Activated CD4-positive, alpha-beta T cell treated with anti-CD3 and anti-CD28 coated beads for 24 hours (primary cell): ENCODE results near the gene DYNLT2.
A peak's percentile ranks its signal among the peaks of the same experiment; 100 is the strongest.

ENCODE experiments used
- DNase-seq, 2 donors: peaks; one replicate each; pipeline ENCODE4 v3.0.0-alpha.2; 2020; ENCODE audit warnings: low read depth in 2 of 2

The DYNLT2 gene

GRCh38 chr6:169751242-169752073 lies at the start of gene DYNLT2, which contains the start of gene ERMARD:
Gene DYNLT2, minus strand, starts transcription at chr6:169751572. Its CDS starts 114 bp downstream, at chr6:169751458.
Gene ERMARD, plus strand, starts transcription at chr6:169751622. Its CDS starts 36 bp downstream, at chr6:169751658.
- peak; percentile 87 to 88 for DNase-seq

GRCh38 chr6:169800668-169801395 lies 49.5 kb upstream of the DYNLT2 start:
- DNase-seq: no peak

GRCh38 chr6:169800116-169800667 lies 48.8 kb upstream of the DYNLT2 start:
- DNase-seq: no peak

DNA sequence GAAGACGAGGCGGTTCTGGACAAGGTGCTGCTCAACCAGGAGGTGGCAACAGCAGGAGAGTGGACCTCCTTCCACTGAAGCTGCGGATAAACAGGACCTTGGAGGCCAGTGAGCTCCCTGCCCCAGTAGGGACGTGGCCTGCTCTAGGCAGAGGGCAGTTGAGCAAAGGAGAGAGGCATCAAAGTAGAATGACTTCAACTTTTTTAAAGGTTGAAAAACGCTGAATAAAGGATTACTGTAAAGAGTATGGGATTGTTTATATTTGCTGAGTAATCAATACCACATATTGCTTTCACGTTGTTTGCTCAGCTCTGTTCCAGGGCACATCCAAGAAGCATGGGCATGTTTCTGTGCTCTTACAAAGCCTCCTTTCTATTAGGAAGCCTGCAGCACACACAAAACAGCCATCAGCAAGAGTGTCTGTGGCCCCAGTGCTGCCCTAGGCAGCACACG lies 48.1 kb upstream of the DYNLT2 start:
- no peak for DNase-seq

GRCh38 chr6:169798764-169799473 lies 47.5 kb upstream of the DYNLT2 start:
- no peak for DNase-seq

DNA sequence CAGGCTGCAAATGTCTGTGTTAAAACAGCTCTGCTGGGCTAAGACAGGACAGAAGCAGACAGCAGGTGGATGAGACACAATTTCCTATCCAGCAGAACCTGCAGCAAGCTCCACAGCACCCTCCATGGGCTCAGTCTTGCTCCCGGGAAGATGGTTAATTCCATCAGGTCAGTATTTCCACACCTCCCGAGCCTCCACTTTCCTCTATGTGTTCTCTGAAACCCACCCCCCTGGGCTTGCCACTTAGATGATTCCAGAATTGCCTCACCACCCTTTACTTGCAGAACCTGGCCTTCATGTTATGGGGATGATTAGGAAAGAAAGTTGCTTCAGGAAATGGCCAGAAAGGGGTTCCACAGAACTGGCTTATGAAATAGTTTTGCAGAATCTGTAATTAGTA lies 43.8 kb upstream of the DYNLT2 start:
- no peak for DNase-seq

DNA sequence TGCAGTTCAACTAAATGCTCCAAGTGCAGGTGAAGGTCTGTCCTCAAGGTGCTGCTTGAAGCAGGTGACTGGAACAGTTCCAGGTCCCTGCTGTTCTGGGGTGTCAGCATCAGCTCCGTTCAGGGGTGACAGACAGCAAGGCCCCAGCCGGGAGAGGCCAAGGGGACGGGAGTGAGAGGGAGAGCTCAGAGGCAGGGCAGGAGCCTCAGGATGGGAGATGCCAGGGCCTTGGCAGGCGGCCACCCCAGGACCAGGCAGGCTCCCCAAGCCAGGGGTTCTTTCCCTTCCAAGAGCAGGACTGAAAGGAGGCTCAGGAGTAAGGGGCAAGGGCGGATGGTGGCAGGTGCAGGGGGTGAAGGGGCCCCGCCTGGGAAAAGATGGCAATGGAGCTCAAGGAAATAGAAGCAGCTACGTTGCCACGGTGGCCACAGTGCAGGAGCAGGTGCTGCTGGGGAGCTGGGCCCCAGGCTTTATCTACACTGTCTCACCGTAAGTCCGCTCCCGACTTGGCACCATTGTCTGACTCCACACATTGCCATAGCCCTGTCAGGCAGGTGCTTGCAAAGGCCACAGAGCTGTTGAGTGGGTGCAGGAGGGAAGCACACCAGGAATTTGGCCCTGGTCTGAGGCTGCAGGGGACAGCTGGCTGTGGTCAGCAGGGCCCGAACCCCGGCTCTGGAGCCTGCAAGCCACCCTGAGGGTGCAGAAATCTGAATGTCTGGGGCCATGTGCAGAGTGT lies 43.1 kb upstream of the DYNLT2 start:
- DNase-seq: no peak

- DNase-seq: no peak
Observed at GRCh38 chr6:169793408-169793807, 42.0 kb upstream of the DYNLT2 start.

DNA sequence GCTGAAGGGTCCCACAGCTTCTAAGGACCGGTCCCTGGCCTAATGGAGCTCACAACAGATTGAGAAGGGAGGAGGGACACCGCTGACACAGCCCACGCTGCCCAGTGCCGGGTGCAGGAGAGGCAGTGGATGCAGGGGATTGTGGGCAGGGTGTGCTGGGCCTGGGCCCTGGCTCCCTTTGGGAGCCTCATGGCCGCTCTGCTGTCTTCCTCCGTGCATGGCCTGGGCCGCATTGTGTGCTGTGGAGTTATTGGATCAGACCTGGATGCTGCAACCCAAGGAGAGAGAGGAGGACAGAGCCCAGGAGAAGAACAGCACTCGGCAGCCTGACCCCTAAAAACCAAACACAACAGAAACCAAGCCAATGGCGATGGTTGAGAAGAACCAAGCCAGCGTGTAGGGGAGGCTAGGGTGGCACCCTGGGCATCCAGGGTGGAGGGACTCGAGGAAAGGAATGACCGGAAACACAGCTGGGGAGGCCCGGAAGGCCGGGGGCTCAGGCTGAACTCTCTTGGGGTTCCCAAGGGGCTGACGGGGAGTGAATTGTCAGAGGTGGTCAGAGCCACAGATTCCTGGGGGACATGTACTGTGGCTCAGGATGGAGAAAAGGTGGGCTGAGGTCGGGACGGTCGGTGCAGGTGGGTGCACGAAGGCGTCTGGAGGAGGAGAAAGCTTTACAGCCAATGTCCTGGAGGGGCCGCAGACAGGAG lies 41.1 kb upstream of the DYNLT2 start:
- no peak for DNase-seq

GRCh38 chr6:169791721-169792131 lies 40.4 kb upstream of the DYNLT2 start:
- DNase-seq: no peak

DNA sequence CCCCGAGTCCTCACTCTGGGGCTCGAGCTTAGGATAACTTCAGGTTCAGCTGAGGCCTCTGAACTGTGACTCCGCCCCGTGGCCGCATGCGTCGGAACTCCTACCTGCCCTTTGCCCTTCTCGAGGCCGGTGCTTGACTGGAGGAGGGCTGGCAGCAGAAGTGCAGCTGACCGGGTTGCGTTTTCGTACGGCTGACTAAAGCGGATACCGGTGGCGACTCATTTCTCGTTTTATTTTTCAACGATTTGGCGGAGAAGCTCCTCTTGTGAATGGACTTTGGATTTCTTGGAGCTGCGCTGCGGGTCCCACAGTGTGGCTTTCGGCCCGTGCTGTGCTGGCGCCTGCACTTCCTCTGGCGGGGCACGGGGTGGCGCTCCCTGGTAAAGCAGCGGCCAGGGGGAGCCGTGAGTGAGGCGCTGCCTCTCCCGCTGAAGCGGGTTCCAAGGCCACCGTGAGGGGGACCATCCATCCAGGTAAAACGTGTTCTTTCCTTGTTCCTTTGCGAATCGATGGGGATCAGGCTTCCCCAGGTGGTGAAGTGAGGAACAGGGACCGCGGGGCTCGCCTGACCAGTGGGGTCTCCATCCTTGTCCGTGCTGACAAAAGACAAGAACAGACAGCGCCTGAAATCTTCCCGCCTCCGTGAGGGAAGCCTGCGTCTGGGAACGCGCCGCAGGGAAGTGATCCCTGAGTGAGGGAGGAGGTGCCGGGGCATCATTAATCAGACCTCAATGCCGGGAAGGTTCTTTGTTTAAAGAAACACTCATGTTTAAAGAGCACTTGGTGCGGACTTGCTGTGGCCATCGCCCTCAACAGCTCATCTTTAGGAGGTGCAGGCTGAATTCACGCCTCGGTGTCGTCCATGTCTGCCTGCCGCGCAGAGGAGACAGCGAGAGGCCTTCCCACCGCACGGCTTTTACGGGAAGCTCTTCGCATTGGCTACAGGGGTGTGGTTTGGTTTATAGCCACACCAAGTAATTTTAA lies 38.9 kb upstream of the DYNLT2 start:
- peak; percentile 61 to 64 for DNase-seq

DNA sequence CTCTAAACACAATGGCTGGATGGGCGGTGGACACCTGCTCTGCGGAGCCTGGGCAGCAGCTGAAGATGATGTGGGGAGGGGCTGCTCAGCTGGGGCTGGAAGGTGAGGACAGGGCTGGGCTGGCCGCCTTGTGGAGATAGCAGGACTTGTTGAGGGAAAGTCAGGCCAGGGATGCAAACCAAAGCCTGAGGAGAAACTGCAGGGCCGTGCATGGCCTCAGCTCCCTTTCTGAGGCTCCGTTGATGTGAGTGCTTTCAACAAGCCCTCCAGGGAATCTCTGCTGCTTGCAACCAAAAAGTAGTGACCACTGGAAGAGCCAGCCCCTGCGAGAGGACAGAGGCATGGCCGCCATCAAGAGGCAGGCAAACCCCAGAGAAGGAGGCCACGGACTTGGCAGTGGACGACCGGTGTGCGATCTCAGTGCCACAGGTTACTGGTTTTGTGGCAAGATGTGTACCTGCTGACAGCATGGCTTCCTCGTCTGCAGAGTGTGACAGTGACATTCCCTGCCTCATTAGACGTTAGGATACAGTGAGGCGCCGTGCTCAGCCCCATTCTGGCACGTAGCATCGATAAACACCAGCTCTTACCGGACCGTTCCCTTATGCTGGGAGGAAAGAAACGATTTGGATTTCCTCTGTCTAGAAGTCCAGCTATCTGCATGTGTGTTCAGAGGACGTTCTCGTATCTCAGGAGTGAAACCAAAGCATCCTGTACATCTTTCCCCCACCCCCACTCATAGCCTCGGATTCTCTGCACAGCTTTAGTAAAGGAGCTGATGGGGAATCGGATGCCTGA lies 38.0 kb upstream of the DYNLT2 start:
- DNase-seq: no peak

GRCh38 chr6:169788809-169789145 lies 37.4 kb upstream of the DYNLT2 start:
- DNase-seq: no peak

GRCh38 chr6:169787797-169788196 lies 36.4 kb upstream of the DYNLT2 start:
- no peak for DNase-seq

DNA sequence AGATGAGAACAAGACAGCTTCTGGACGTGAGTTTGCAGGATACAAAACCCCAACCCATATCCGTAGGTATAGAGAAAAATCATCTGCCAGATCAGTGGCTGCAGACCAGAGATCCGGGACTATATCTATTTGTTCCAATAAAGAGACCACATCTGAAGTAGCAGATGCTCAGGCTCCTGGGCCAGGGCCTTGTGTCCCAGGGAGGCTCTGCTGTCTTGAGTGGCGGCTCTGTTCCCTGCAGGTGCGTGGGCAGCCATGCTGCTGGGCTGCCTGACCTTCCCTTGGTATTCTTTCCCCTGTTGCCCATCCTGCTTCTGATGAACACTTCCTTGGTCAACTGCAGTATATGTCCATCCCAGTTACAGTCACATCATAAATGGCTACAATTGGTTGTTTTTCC lies 35.0 kb upstream of the DYNLT2 start:
- DNase-seq: no peak

DNA sequence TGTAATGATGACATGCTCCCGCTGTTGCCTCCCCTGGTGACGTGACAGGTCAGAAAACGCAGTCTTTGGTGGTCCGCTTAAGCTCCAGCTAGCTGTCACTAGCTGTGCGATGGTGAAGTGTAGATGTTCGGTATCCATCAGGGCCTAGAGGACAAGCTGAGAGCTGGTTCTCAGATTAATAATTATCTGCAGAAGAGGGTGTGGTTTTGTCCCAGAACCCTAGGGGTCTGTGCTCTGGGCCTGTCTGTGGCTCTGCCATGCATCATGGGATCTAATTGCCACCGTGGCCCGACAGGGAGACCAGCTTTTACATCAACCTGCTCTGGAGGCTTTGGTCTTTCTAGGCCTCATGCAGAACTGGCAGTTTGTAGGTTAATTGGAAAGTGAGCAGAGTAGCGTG lies 34.2 kb upstream of the DYNLT2 start:
- no peak for DNase-seq

- no peak for DNase-seq
Observed at GRCh38 chr6:169784821-169785340, 33.5 kb upstream of the DYNLT2 start.
